Astrocyte (in vitro differentiated cells and primary cell): ENCODE results near the gene PPIL4.

Source experiments
- CTCF ChIP-seq: IDR thresholded peaks from 2 replicates; pipeline ENCODE4 v1.5.1; 2011; ENCODE audit warnings: low read depth, mild to moderate bottlenecking, inconsistent platforms, low read length, moderate library complexity; ENCODE audit not compliant: insufficient read depth
- EZH2 ChIP-seq: IDR thresholded peaks from 2 replicates; pipeline ENCODE4 v1.6.1; 2012; ENCODE audit warnings: mild to moderate bottlenecking, low read length, inconsistent platforms; ENCODE audit not compliant: insufficient read depth

GRCh38 chr6:149489967-149490366, 55.9 kb downstream of the PPIL4 start:
- no peak for TF ChIP-seq CTCF
- TF ChIP-seq EZH2: no peak
